SK-N-SH (cell line): ENCODE data around the gene PAF1. TPM values are rescaled to one million over a fixed set of nuclear protein-coding genes. Genes with fewer than 3 reads are reported as not detected.

Source experiments
- CTCF ChIA-PET: fragments of 300-600, 350-600 bp; formaldehyde crosslinking; extraction: SDS; loops from one replicate; lab custom pipeline; 2021; lab: Yijun Ruan, JAX
- POLR2A ChIA-PET: fragments of 350-600 bp; sonication (Branson Sonifier 250); formaldehyde crosslinking; extraction: SDS; loops from one replicate; lab custom pipeline; 2020; ENCODE audit warnings: antibody characterized with exemption, inconsistent platforms; lab: Yijun Ruan, JAX
- DNase-seq: peaks from one replicate; pipeline ENCODE4 v3.0.0; 2012
- H2AFZ ChIP-seq: fragments of 200-600 bp; sonication (generic); 2 replicates; pipeline ENCODE4 v1.8.1; 2016; ENCODE audit warnings: antibody characterized with exemption, mild to moderate bottlenecking, low read depth
- H3F3A ChIP-seq: fragments of 200-600 bp; sonication (generic); replicated peaks from 2 replicates; pipeline ENCODE3; 2016; ENCODE audit warnings: antibody characterized with exemption, mild to moderate bottlenecking; ENCODE audit not compliant: insufficient read depth
- H3K27ac ChIP-seq, 2 experiments: fragments of 200-500 bp in 1 of 2; fragments of 200-600 bp in 1 of 2; sonication (Bioruptor generic) in 1 of 2; sonication (generic), shearing (Covaris generic) in 1 of 2; 2 replicates each; pipeline versions ENCODE4 v1.5.1 to v1.6.1; 2014 to 2016; ENCODE audit warnings: low read depth in 2 of 2, inconsistent platforms in 1 of 2, low read length in 1 of 2, mild to moderate bottlenecking in 1 of 2, mixed read lengths in 1 of 2
- H3K27me3 ChIP-seq: fragments of 200-600 bp; sonication (generic), shearing (Covaris generic); 2 replicates; pipeline ENCODE4 v1.6.1; 2016; ENCODE audit warnings: mixed run types; ENCODE audit not compliant: insufficient read depth
- H3K36me3 ChIP-seq, 2 experiments: fragments of 200-500 bp in 1 of 2; fragments of 200-600 bp in 1 of 2; sonication (Bioruptor generic) in 1 of 2; sonication (generic) in 1 of 2; replicated peaks in 1 of 2; 2 replicates each; pipeline versions ENCODE3 to v1.5.1; 2014 to 2016; ENCODE audit warnings: low read length in 1 of 2, mild to moderate bottlenecking in 1 of 2; ENCODE audit not compliant: insufficient read depth in 2 of 2, control insufficient read depth in 1 of 2
- H3K4me1 ChIP-seq, 2 experiments: fragments of 200-500 bp in 1 of 2; fragments of 200-600 bp in 1 of 2; sonication (Bioruptor generic) in 1 of 2; sonication (generic), shearing (Covaris generic) in 1 of 2; 2 replicates each; pipeline versions ENCODE4 v1.5.1 to v1.6.1; 2014 to 2016; ENCODE audit warnings: low read depth in 1 of 2, low read length in 1 of 2, mixed run types in 1 of 2; ENCODE audit not compliant: insufficient read depth in 2 of 2, control insufficient read depth in 1 of 2
- H3K4me2 ChIP-seq: fragments of 200-600 bp; sonication (generic), shearing (Covaris generic); 2 replicates; pipeline ENCODE4 v1.6.1; 2017; ENCODE audit warnings: mixed run types
- H3K4me3 ChIP-seq, 2 experiments: fragments of 200-500 bp in 1 of 2; fragments of 200-600 bp in 1 of 2; sonication (Bioruptor generic) in 1 of 2; sonication (generic), shearing (Covaris generic) in 1 of 2; 2 replicates each; pipeline versions ENCODE4 v1.5.1 to v1.8.1; 2014 to 2016; ENCODE audit warnings: low read depth in 2 of 2, inconsistent platforms in 1 of 2, low read length in 1 of 2, mild to moderate bottlenecking in 1 of 2, mixed read lengths in 1 of 2, moderate library complexity in 1 of 2
- H3K79me2 ChIP-seq: fragments of 200-600 bp; sonication (generic); 2 replicates; pipeline ENCODE4 v1.8.1; 2017; ENCODE audit warnings: mild to moderate bottlenecking; ENCODE audit not compliant: insufficient read depth
- H3K9ac ChIP-seq: fragments of 200-600 bp; sonication (generic); 2 replicates; pipeline ENCODE4 v1.6.1; 2017; ENCODE audit warnings: mixed run types
- H3K9me2 ChIP-seq: fragments of 200-600 bp; sonication (generic); 2 replicates; pipeline ENCODE4 v1.6.1; 2017; ENCODE audit warnings: mixed run types
- H3K9me3 ChIP-seq: fragments of 200-600 bp; sonication (generic); 2 replicates; pipeline ENCODE4 v1.6.1; 2017; ENCODE audit warnings: mixed run types, mild to moderate bottlenecking, moderate library complexity
- H4K20me1 ChIP-seq: fragments of 200-600 bp; sonication (generic); 2 replicates; pipeline ENCODE4 v1.6.1; 2017; ENCODE audit warnings: mild to moderate bottlenecking, mixed run types; ENCODE audit not compliant: insufficient read depth
- EP300 ChIP-seq, 2 experiments: IDR thresholded peaks; 2 replicates each; pipeline versions ENCODE4 v1.4.0 to v1.6.1; 2012; ENCODE audit warnings: borderline replicate concordance in 1 of 2, low read depth in 1 of 2, low read length in 1 of 2
- EZH2phosphoT487 ChIP-seq: fragments of 200-600 bp; sonication (generic); IDR thresholded peaks from 2 replicates; pipeline ENCODE4 v1.6.1; 2017; ENCODE audit warnings: low read depth, mixed run types, mild to moderate bottlenecking, antibody characterized with exemption, moderate library complexity, borderline replicate concordance
- FOSL2 ChIP-seq: IDR thresholded peaks from 2 replicates; pipeline ENCODE4 v1.4.0; 2012; ENCODE audit warnings: low read depth, mild to moderate bottlenecking, moderate library complexity, borderline replicate concordance
- GATA2 ChIP-seq: sonication (generic); formaldehyde crosslinking; IDR thresholded peaks from 2 replicates; pipeline ENCODE4 v1.5.0; 2020; ENCODE audit warnings: mild to moderate bottlenecking, missing genetic modification reagents
- MEF2A ChIP-seq: IDR thresholded peaks from 2 replicates; pipeline ENCODE4 v1.4.0; 2012; ENCODE audit warnings: low read depth, borderline replicate concordance
- NFIC ChIP-seq: IDR thresholded peaks from 2 replicates; pipeline ENCODE4 v1.4.0; 2012; ENCODE audit warnings: borderline replicate concordance
- POLR2AphosphoS5 ChIP-seq: IDR thresholded peaks from 2 replicates; pipeline ENCODE4 v1.6.1; 2012; ENCODE audit warnings: low read depth, low read length
- SIN3A ChIP-seq: IDR thresholded peaks from 2 replicates; pipeline ENCODE4 v1.6.1; 2012; ENCODE audit warnings: low read depth, mild to moderate bottlenecking, low read length, moderate library complexity, borderline replicate concordance
- TAF1 ChIP-seq: IDR thresholded peaks from 2 replicates; pipeline ENCODE4 v1.6.1; 2012; ENCODE audit warnings: low read depth, mild to moderate bottlenecking, low read length, moderate library complexity, borderline replicate concordance
- TCF12 ChIP-seq: IDR thresholded peaks from 2 replicates; pipeline ENCODE4 v1.4.0; 2012
- YY1 ChIP-seq: IDR thresholded peaks from 2 replicates; pipeline ENCODE4 v1.4.0; 2012; ENCODE audit warnings: low read depth, mild to moderate bottlenecking
- WGBS: methylation state at CpG from one replicate; pipeline ENCODE4 v1.1.6; 2017; ENCODE audit warnings: low lambda C conversion rate; 5-methylcytosine and 5-hydroxymethylcytosine counted together
- polyA plus RNA-seq, 3 experiments: library from polyadenylated mRNA; depleted of rRNA; stranded (reverse); fragments of >200 nt; gene quantifications; 2 replicates each; pipeline ENCODE4 v1.2.3, GENCODE V29; 2012
- TF ChIP-seq, protein P1 (sequence below): IDR thresholded peaks from 2 replicates; pipeline ENCODE4 v1.4.0; 2012; ENCODE audit warnings: low read depth
- TF ChIP-seq, protein P2 (sequence below): IDR thresholded peaks from 2 replicates; pipeline ENCODE4 v1.4.0; 2012; ENCODE audit warnings: low read depth, borderline replicate concordance
- TF ChIP-seq, protein P3 (sequence below): IDR thresholded peaks from 2 replicates; pipeline ENCODE4 v1.6.1; 2012; ENCODE audit warnings: mild to moderate bottlenecking, low read depth, low read length, moderate library complexity
- TF ChIP-seq, protein P4 (sequence below): fragments of 150-350 bp; IDR thresholded peaks from 2 replicates; pipeline ENCODE4 v1.6.1; 2016; ENCODE audit warnings: mild to moderate bottlenecking, low read depth, low read length

PAF1 gene
- polyA plus RNA-seq, 1 of the 3 experiments (the other 2 are of a cell fraction) = 65.3 TPM

DNA sequence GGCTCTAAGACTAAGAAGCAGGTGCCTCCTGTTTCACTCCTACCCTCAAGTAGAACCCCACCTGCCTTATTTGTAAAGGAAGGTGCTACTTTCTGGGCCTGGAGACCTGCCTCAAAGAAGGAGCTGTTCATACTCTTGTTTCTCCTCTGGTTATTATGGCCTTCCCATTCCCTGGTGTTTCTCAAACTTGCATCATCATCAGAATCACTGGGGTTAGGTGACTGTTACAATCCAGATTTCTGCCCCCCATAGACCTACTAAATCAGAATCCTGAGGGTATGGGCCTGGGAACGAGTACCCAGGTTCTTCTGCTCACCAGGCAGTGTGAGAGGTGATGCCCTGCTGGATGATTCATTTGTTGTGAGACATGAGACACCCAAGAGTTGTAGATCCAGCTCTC is 30.3 kb downstream of the PAF1 start (continued):
- no peak for TF ChIP-seq FOSL2
- TF ChIP-seq, protein P1, sequence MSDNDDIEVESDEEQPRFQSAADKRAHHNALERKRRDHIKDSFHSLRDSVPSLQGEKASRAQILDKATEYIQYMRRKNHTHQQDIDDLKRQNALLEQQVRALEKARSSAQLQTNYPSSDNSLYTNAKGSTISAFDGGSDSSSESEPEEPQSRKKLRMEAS = no peak
- TF ChIP-seq, all 33 proteins: peak for 0

DNA sequence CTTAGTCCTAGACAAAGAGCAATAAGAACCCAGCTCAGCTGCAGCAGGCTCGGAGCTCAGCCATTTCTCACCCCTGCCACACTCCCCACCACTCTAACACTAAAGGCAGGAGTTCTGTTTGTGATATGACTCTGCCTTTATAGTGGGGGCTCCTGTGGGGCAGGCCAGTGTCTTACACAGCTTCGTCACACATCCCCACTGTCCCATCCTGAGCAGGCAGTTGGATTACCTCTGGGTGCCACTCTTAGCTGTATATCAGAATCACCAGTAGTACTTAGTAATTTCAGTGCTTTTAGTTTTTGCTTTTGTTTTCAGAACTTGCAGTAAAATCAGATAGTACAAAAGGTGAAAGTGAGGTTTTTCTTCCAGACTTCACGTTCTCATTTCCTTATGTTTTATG is 31.9 kb downstream of the PAF1 start:
- Histone ChIP-seq H3K27ac (no peak overlapping the region), H3K9me2 (no peaks in the 10 kb centered on the region), H3K9me3 (no peaks in the 10 kb centered on the region), H3K27me3 (no peaks in the 10 kb centered on the region), H3K9ac (no peak overlapping the region), H3K4me3 (no peak overlapping the region), H3K4me1 (peaks cover 6 to 9% of the 10 kb centered on the region in 2 experiments; a peak in 2 of 4 replicates), H3K36me3 (peaks cover 44 to 59% of the 10 kb centered on the region in 2 experiments), H3F3A (peaks cover 12% of the 10 kb centered on the region), H2AFZ (no peak overlapping the region), H3K79me2 (peaks cover 10% of the 10 kb centered on the region), H3K4me2 (no peak overlapping the region), H4K20me1 (peaks cover 3% of the 10 kb centered on the region; the same call in 1 of the 2 replicates)
- CTCF ChIA-PET = no interaction called here
- POLR2A ChIA-PET = interaction anchor here (1.1 kb wide), 1 partner anchor 9 kb away, joined by 3 read pairs; no protein-coding TSS in a partner anchor
- WGBS = 97% methylated on average over 3 of the region's 3 CpGs
- no peak for DNase-seq
- TF ChIP-seq, protein P2, sequence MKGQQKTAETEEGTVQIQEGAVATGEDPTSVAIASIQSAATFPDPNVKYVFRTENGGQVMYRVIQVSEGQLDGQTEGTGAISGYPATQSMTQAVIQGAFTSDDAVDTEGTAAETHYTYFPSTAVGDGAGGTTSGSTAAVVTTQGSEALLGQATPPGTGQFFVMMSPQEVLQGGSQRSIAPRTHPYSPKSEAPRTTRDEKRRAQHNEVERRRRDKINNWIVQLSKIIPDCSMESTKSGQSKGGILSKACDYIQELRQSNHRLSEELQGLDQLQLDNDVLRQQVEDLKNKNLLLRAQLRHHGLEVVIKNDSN = no peak
- TF ChIP-seq, protein P3, sequence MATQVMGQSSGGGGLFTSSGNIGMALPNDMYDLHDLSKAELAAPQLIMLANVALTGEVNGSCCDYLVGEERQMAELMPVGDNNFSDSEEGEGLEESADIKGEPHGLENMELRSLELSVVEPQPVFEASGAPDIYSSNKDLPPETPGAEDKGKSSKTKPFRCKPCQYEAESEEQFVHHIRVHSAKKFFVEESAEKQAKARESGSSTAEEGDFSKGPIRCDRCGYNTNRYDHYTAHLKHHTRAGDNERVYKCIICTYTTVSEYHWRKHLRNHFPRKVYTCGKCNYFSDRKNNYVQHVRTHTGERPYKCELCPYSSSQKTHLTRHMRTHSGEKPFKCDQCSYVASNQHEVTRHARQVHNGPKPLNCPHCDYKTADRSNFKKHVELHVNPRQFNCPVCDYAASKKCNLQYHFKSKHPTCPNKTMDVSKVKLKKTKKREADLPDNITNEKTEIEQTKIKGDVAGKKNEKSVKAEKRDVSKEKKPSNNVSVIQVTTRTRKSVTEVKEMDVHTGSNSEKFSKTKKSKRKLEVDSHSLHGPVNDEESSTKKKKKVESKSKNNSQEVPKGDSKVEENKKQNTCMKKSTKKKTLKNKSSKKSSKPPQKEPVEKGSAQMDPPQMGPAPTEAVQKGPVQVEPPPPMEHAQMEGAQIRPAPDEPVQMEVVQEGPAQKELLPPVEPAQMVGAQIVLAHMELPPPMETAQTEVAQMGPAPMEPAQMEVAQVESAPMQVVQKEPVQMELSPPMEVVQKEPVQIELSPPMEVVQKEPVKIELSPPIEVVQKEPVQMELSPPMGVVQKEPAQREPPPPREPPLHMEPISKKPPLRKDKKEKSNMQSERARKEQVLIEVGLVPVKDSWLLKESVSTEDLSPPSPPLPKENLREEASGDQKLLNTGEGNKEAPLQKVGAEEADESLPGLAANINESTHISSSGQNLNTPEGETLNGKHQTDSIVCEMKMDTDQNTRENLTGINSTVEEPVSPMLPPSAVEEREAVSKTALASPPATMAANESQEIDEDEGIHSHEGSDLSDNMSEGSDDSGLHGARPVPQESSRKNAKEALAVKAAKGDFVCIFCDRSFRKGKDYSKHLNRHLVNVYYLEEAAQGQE = no peak

DNA sequence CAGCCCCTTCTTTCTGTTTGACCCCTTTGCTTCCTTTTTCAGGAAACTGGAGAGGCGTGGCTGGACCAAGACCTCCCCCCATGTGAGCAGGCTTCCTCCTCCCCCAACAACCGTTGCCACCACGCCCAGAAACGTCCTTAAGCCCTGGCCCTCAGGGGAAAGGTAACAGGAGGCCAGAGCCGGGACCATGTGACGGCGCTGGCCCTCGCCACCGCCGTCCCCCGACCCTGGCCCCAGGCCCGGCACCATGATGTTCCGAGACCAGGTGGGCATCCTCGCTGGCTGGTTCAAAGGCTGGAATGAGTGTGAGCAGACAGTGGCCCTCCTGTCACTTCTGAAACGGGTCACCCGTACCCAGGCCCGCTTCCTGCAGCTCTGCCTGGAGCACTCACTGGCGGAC is 34.3 kb downstream of the PAF1 start:
- WGBS = 92% methylated on average over 8 of the region's 18 CpGs
- Histone ChIP-seq H3F3A (no peaks in the 10 kb centered on the region), H3K36me3 (peaks cover 66 to 70% of the 10 kb centered on the region in 2 experiments)
- TF ChIP-seq SIN3A = no peak
- TF ChIP-seq EP300 (IDR thresholded peaks at IDR 0.05; ENCODE audit: borderline replicate concordance in 1 of 2, low read depth in 1 of 2, low read length in 1 of 2) = no peak
- TF ChIP-seq, protein P3 = no peak
- no peak for TF ChIP-seq YY1
- TF ChIP-seq TAF1 = no peak
- no peak for TF ChIP-seq EZH2phosphoT487
- TF ChIP-seq, protein P4, sequence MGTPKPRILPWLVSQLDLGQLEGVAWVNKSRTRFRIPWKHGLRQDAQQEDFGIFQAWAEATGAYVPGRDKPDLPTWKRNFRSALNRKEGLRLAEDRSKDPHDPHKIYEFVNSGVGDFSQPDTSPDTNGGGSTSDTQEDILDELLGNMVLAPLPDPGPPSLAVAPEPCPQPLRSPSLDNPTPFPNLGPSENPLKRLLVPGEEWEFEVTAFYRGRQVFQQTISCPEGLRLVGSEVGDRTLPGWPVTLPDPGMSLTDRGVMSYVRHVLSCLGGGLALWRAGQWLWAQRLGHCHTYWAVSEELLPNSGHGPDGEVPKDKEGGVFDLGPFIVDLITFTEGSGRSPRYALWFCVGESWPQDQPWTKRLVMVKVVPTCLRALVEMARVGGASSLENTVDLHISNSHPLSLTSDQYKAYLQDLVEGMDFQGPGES = no peak
- no peak for TF ChIP-seq TCF12
- TF ChIP-seq NFIC = no peak
- TF ChIP-seq MEF2A = no peak
- no peak for TF ChIP-seq FOSL2
- no peak for TF ChIP-seq POLR2AphosphoS5
- no peak for TF ChIP-seq GATA2 (CRISPR knock-in tag)

More for the DNA sequence above, 34.3 kb downstream of the PAF1 start:
- Histone ChIP-seq H3K9ac (no peak overlapping the region), H4K20me1 (0 out of 2 replicates have a peak, but pooled peaks cover 10% of the 10 kb centered on the region), H3K9me2 (no peaks in the 10 kb centered on the region), H3K27me3 (no peaks in the 10 kb centered on the region), H2AFZ (no peak overlapping the region), H3K79me2 (peaks cover 25% of the 10 kb centered on the region), H3K4me1 (no peaks in the 10 kb centered on the region), H3K4me2 (no peak overlapping the region), H3K27ac (no peak overlapping the region), H3K4me3 (no peak overlapping the region), H3K9me3 (no peaks in the 10 kb centered on the region)
- ChIA-PET CTCF (interaction anchor here (1.3 kb wide), 1 partner anchor 41 kb away, joined by 5 read pairs; no protein-coding TSS in a partner anchor), POLR2A (no interaction called here)
- no peak for DNase-seq
